Duodenal mucosa (tissue), 2 donors: Measurements from ENCODE around the gene RGPD8.
"Not testable (repeated sequence)": the region's sequence is repeated elsewhere in the genome, so short reads cannot be mapped to it uniquely, and the experiment has no call there.

Source experiments
- H3K27ac ChIP-seq: one replicate; pipeline ENCODE4 v1.7.0; 2013; ENCODE audit warnings: low read depth, low read length
- H3K27me3 ChIP-seq, 2 donors: one replicate each; pipeline ENCODE4 v1.7.0; 2013; ENCODE audit warnings: low read length in 2 of 2, control low read depth in 1 of 2; ENCODE audit not compliant: insufficient read depth in 2 of 2, control insufficient read depth in 1 of 2
- H3K36me3 ChIP-seq, 2 donors: one replicate each; pipeline ENCODE4 v1.7.0; 2013; ENCODE audit warnings: low read length in 2 of 2, control low read depth in 1 of 2; ENCODE audit not compliant: insufficient read depth in 2 of 2, control insufficient read depth in 1 of 2
- H3K4me1 ChIP-seq, 2 donors: one replicate each; pipeline ENCODE4 v1.7.0; 2013; ENCODE audit warnings: low read length in 2 of 2, control low read depth in 1 of 2; ENCODE audit not compliant: insufficient read depth in 2 of 2, control insufficient read depth in 1 of 2
- H3K4me3 ChIP-seq, 2 donors: one replicate each; pipeline ENCODE4 v1.7.0; 2013; ENCODE audit warnings: low read length in 2 of 2, low read depth in 1 of 2
- H3K9ac ChIP-seq, 2 donors: one replicate each; pipeline ENCODE4 v1.7.0; 2013; ENCODE audit warnings: low read length in 2 of 2, low read depth in 1 of 2
- H3K9me3 ChIP-seq, 2 donors: one replicate each; pipeline ENCODE4 v1.7.0; 2013; ENCODE audit warnings: low read length in 2 of 2, control low read depth in 1 of 2; ENCODE audit not compliant: control insufficient read depth in 1 of 2

Gene RGPD8

GRCh38 chr2:112465382-112465781 is 31.9 kb upstream of the RGPD8 start:
- Histone ChIP-seq H3K27ac (no peak overlapping the region), H3K4me1 (no peaks in the 10 kb centered on the region), H3K9me3 (peaks cover 0 to 4% of the 10 kb centered on the region in 2 donors), H3K4me3 (no peak overlapping the region), H3K9ac (no peak overlapping the region), H3K36me3 (no peaks in the 10 kb centered on the region), H3K27me3 (peaks cover 0 to 3% of the 10 kb centered on the region in 2 donors)

DNA sequence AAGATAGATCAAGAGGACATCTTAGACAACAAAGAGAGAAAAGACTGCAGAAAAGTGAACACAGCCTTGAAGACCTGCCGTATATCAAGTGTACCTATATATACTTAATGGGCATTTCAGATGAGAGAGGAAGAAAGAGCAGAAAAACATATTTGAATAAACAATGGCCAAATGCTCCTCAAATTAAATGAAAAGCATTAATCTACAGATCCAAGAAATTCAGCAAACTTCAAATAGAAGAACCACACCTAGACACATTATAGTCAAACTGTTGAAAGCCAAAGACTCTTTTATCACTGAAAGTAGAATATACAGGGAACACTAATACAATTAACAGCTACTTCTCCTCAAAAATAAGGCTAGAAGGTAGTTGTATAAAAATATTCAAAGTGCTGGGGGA is 29.8 kb upstream of the RGPD8 start:
- Histone ChIP-seq H3K9me3 (no peaks in the 10 kb centered on the region), H3K4me3 (no peak overlapping the region), H3K27ac (no peak overlapping the region), H3K27me3 (peaks cover 0 to 3% of the 10 kb centered on the region in 2 donors), H3K9ac (no peak overlapping the region), H3K36me3 (no peaks in the 10 kb centered on the region), H3K4me1 (no peaks in the 10 kb centered on the region)

DNA sequence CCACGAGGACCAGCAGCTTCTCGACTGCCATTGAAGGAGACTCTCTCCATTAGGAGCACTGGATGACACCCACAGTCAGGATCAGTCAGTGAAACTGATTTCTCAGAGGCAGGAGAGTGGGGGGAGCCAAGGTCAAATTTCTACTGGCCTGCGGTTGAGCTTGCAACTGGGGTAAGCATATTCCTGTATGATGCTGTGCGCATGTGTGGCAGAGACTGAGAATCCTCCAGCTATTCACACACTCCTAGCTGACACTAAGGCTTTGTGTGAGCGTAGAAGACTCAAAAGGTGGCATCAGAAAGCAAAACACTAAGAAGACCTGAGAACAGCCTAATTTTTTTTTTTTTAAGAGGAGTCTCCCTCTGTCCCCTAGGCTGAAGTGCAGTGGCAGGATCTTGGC is 28.7 kb upstream of the RGPD8 start:
- Histone ChIP-seq H3K27ac (no peak overlapping the region), H3K9me3 (no peaks in the 10 kb centered on the region), H3K4me1 (no peaks in the 10 kb centered on the region), H3K27me3 (peaks cover 0 to 3% of the 10 kb centered on the region in 2 donors), H3K9ac (no peak overlapping the region), H3K36me3 (no peaks in the 10 kb centered on the region), H3K4me3 (no peak overlapping the region)

DNA sequence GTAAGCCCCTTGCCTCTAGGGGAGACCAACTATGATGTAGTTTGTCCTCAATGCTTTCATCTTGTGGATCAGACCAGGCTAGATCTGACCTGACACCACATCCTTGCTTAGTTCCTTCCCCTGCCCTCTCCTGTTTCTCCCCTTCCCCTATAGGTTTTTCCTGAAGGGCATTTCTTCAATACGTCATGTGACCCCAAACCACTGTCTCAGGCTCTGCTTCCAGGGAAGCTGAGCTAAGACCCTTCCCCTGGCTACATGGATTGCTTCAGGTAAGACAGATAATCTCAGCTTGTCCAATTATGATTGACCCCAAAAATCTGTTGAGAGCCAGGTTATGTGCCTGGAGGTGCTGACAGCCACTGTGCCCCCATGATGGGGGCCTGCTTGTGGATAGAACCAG is 25.9 kb upstream of the RGPD8 start:
- H3K4me3 ChIP-seq, result no peak overlapping the region
- peaks cover 0 to 3% of the 10 kb centered on the region in 2 donors for H3K27me3 ChIP-seq
- H3K36me3 ChIP-seq, result no peaks in the 10 kb centered on the region
- no peak overlapping the region for H3K9ac ChIP-seq
- no peaks in the 10 kb centered on the region for H3K4me1 ChIP-seq
- H3K27ac ChIP-seq, result no peak overlapping the region
- no peaks in the 10 kb centered on the region for H3K9me3 ChIP-seq

DNA sequence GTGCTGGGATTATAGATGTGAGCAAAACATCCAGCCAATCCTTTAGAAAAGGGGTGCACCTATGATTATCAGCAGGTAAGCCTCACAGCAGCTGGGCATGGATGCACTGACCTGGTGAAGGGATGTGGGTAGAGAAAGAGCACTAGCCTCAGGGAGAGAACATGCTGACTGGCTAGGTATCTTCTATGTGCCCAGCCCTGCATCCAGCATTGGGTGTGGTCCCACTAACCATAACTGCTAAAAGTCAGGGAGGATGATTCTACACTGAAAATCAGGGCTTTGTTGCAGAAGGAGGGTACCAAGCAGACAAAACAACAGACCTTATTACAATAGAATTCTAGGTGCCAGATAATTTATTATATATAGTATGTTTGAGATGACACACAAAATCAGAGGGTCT is 21.1 kb upstream of the RGPD8 start:
- Histone ChIP-seq H3K9ac (no peak overlapping the region), H3K36me3 (no peaks in the 10 kb centered on the region), H3K4me1 (no peaks in the 10 kb centered on the region), H3K4me3 (no peak overlapping the region), H3K27me3 (no peaks in the 10 kb centered on the region), H3K9me3 (no peaks in the 10 kb centered on the region), H3K27ac (no peak overlapping the region)

DNA sequence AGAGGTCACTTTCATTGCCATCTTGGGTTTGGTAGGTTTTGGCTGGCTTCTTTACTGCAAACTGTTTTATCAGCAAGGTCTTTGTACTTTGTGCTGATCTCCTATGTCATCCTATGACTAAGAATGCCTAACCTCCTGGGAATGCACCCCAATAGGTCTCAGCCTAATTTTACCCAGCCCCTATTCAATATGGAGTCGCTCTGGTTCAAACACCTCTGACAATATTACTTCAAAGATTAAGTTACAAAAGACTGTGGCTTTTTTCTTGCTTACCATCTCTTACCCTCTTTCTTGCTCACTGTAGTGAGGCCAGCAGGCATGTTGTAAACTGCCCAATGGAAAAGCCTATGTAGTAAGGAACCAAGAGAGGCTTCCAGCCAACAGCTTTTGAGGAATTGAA is 17.9 kb upstream of the RGPD8 start:
- Histone ChIP-seq H3K27me3 (no peaks in the 10 kb centered on the region), H3K27ac (no peak overlapping the region), H3K9me3 (no peaks in the 10 kb centered on the region), H3K4me3 (no peak overlapping the region), H3K36me3 (no peaks in the 10 kb centered on the region), H3K4me1 (no peaks in the 10 kb centered on the region), H3K9ac (no peak overlapping the region)

DNA sequence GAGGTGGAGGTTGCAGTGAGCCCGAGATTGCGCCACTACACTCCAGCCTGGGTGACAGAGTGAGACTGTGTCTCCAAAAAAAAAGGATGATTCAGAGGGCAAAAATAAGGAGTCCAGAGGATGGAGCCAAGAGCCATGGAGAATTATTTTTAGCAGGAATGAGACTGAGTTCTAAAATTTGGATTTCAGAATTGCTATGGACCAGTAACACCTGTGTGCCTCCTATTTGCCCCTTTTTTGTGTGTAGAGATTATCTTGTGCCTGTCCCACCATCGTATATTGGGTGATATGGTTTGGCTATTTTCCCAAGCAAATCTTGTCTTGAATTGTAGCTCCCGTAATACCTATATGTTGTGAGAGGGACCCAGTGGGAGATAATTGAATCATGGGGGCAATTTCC is 16.4 kb upstream of the RGPD8 start:
- Histone ChIP-seq H3K9me3 (no peaks in the 10 kb centered on the region), H3K27ac (no peak overlapping the region), H3K36me3 (no peaks in the 10 kb centered on the region), H3K9ac (no peak overlapping the region), H3K4me3 (no peak overlapping the region), H3K27me3 (no peaks in the 10 kb centered on the region), H3K4me1 (no peaks in the 10 kb centered on the region)

GRCh38 chr2:112444256-112444655 is 10.8 kb upstream of the RGPD8 start:
- H3K27ac ChIP-seq, H3K36me3 ChIP-seq, H3K4me3 ChIP-seq, H3K9ac ChIP-seq, H3K9me3 ChIP-seq, H3K4me1 ChIP-seq, H3K27me3 ChIP-seq: not testable (repeated sequence)

GRCh38 chr2:112438603-112439261 is 5.3 kb upstream of the RGPD8 start:
- not testable (repeated sequence) for H3K4me3 ChIP-seq, H3K27me3 ChIP-seq, H3K9ac ChIP-seq, H3K36me3 ChIP-seq, H3K4me1 ChIP-seq, H3K9me3 ChIP-seq, H3K27ac ChIP-seq

DNA sequence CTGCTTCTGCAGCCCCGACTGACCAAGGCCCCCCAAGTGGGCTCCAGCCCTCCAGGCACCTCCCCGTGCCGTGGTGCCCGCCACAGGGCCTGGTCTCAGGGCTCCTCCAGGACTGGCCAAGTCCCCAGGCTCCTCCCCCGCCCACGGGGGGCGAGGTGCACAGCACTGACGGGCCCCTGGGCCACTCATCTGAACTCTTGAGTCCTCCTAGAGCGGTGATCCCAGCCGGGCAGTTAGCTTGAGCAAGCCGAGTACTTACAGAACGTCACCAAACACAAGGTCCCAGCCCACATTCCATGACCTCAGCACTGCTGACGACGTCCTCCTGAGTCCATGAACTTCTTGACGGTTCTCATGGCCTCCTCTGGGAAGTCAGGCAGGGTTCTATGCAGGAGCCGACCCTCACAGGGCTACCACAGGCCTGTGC is 4.0 kb upstream of the RGPD8 start:
- H3K9ac ChIP-seq, H3K4me1 ChIP-seq, H3K27me3 ChIP-seq, H3K36me3 ChIP-seq, H3K4me3 ChIP-seq, H3K27ac ChIP-seq, H3K9me3 ChIP-seq: not testable (repeated sequence)

DNA sequence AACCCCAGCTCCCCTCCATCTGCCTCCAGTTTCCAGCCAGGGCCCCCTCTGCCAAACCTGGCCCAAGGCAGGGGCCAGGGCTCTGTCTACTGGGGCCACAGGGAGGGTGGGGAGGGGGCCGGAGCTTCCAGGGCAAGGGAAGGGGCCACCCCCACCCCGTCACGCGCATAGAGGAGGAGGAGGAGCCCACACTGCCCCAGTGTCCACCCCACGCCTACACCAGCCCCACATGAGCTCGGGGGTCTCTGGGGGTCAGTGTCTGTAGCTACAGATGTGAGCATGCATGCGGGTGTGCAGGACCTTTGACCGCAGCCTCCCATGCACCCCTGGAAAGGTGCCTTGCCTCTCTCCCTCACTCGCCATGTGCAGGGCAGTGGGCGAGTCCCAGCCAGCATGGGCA is 3.5 kb upstream of the RGPD8 start:
- not testable (repeated sequence) for H3K4me1 ChIP-seq, H3K4me3 ChIP-seq

More for the DNA sequence above, 3.5 kb upstream of the RGPD8 start:
- not testable (repeated sequence) for H3K27me3 ChIP-seq, H3K9me3 ChIP-seq, H3K9ac ChIP-seq, H3K27ac ChIP-seq, H3K36me3 ChIP-seq
